ENCODE data around the gene TMPRSS6.

GRCh38 chr22:37074537-37074936 lies 35.0 kb downstream of the TMPRSS6 start:
- TF ChIP-seq CTCF (IDR thresholded peaks at IDR 0.05) (no peak), EP300 (IDR thresholded peaks at IDR 0.05; ENCODE audit: low read depth) (no peak), POLR2A (IDR thresholded peaks at IDR 0.05) (no peak)

Data from transverse colon (tissue), 3 donors.